ENCODE data around the gene SYP. TPM values are rescaled to one million over a fixed set of nuclear protein-coding genes. Genes with fewer than 3 reads are reported as not detected.

Gene SYP
- total RNA-seq, 4 donors from 2014 or later, result 2.9 to 10.5 (median 5.4) TPM

DNA sequence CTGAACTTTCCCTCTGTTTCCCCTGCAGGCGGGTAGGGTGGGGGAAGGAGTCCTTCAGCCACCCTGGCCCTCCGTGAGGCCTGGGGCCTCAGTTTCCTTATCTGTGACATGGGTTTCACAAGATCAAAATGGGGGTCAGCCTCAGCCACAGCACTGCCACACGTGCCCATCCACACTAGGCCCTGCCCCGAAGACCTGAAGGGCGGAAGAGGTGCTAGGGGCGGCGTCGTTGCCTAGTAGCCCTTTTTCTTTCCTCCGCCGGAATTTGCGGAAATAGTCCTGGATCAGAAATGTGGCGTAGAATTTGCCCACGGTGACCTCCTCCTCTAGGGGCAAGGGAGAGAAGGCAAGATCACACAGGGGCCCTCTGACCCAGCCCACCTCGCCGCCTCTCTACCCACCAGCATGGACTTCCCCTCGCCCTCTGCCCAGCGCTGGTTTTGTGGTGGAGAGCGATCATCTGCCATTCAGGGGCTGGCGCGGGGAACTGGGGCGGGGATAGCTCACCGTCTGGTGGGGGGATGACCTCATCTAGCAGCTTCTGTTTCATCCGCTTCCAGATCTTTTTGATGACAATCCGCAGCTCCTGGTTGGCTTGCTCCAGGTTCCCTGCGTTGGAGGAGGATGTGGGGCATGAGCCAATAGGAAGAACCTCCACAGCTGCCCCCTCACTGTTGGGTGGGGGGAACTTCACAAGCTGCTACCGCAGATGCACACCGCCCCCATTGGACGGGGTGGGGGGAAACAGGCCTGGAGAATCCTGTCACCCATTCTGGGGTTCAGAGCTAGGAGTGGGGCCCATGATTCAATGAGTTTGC, 9.7 kb upstream of the SYP start:
- Histone ChIP-seq H3K4me1 (no peaks in the 10 kb centered on the region), H3K27me3 (peaks cover 10% of the 10 kb centered on the region), H3K27ac (no peak overlapping the region), H3K9me3 (no peaks in the 10 kb centered on the region), H3K36me3 (no peaks in the 10 kb centered on the region), H3K4me3 (no peak overlapping the region)
- WGBS, 2 donors (ENCODE audit: low coverage in 1 of 2), result 59% methylated on average over 11 of the region's 28 CpGs; no CpG with 5 or more reads in 1 of the 2 donors
- no peak for ATAC-seq
- TF ChIP-seq, protein P1, sequence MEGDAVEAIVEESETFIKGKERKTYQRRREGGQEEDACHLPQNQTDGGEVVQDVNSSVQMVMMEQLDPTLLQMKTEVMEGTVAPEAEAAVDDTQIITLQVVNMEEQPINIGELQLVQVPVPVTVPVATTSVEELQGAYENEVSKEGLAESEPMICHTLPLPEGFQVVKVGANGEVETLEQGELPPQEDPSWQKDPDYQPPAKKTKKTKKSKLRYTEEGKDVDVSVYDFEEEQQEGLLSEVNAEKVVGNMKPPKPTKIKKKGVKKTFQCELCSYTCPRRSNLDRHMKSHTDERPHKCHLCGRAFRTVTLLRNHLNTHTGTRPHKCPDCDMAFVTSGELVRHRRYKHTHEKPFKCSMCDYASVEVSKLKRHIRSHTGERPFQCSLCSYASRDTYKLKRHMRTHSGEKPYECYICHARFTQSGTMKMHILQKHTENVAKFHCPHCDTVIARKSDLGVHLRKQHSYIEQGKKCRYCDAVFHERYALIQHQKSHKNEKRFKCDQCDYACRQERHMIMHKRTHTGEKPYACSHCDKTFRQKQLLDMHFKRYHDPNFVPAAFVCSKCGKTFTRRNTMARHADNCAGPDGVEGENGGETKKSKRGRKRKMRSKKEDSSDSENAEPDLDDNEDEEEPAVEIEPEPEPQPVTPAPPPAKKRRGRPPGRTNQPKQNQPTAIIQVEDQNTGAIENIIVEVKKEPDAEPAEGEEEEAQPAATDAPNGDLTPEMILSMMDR (IDR thresholded peaks at IDR 0.05), result no peak
- TF ChIP-seq EP300 (IDR thresholded peaks at IDR 0.05), result no peak
- no peak for TF ChIP-seq POLR2A (IDR thresholded peaks at IDR 0.05)
- TF ChIP-seq POLR2AphosphoS5 (IDR thresholded peaks at IDR 0.05), result no peak

DNA sequence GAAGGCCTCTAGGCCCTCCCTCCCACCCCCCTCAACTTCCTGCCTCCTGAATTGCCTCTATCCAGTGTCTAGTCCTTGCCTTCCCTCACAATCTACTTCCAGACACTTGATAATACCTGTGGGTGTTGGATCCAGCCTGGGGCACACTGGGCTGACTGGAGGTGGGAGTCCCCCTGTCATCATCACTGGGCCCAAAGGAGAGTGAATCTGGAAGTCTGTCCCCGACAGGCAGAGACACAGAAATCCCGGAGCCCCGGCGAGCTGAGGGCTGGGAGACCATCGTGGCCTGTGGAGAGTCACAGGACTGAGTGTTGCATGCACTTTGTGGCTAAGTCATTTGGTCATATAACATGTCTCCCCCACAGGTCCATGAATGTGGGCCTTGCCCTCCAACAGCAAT, 8.4 kb upstream of the SYP start:
- no peaks in the 10 kb centered on the region for H3K9me3 ChIP-seq

DNA sequence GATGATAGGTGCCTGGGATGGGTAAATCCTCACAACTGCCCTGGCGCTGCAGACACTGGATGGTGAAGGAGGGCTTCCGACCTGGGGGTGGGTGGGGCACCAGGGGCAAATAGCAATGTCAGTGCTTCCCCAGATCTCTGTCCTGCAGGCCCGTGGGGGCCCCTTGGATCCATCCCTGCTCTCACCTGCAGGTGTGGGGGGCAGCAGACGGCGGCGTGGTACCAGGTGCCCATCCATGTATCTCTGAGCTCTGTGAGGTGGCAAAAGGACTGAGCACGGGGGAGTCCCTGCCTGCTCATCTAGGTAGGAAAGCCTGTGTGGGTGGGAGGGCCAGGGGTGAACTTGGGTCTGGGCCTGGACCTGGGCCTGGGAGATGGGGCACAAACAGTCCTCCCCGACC, 6.5 kb upstream of the SYP start:
- ATAC-seq, result no peak
- H3K4me1 ChIP-seq, result no peaks in the 10 kb centered on the region
- WGBS, 2 donors (ENCODE audit: low coverage in 1 of 2), result no CpG with 5 or more reads among the region's 8 CpGs
- TF ChIP-seq, protein P1 (IDR thresholded peaks at IDR 0.05), result no peak
- TF ChIP-seq POLR2AphosphoS5 (IDR thresholded peaks at IDR 0.05), result no peak
- TF ChIP-seq POLR2A (IDR thresholded peaks at IDR 0.05), result no peak
- TF ChIP-seq EP300 (IDR thresholded peaks at IDR 0.05), result no peak
- H3K36me3 ChIP-seq, result no peaks in the 10 kb centered on the region
- H3K4me3 ChIP-seq, result no peak overlapping the region
- no peaks in the 10 kb centered on the region for H3K9me3 ChIP-seq
- no peak overlapping the region for H3K27ac ChIP-seq
- peaks cover 10% of the 10 kb centered on the region for H3K27me3 ChIP-seq

More for the DNA sequence above, 8.4 kb upstream of the SYP start:
- WGBS, 2 donors (ENCODE audit: low coverage in 1 of 2), result no CpG with 5 or more reads among the region's 5 CpGs
- H3K27me3 ChIP-seq, result peaks cover 10% of the 10 kb centered on the region
- no peak overlapping the region for H3K4me3 ChIP-seq
- no peak overlapping the region for H3K27ac ChIP-seq
- TF ChIP-seq EP300 (IDR thresholded peaks at IDR 0.05) (no peak), POLR2A (IDR thresholded peaks at IDR 0.05) (no peak), POLR2AphosphoS5 (IDR thresholded peaks at IDR 0.05) (no peak)
- TF ChIP-seq, protein P1 (IDR thresholded peaks at IDR 0.05), result no peak
- no peaks in the 10 kb centered on the region for H3K4me1 ChIP-seq
- H3K36me3 ChIP-seq, result no peaks in the 10 kb centered on the region
- ATAC-seq, result no peak

DNA sequence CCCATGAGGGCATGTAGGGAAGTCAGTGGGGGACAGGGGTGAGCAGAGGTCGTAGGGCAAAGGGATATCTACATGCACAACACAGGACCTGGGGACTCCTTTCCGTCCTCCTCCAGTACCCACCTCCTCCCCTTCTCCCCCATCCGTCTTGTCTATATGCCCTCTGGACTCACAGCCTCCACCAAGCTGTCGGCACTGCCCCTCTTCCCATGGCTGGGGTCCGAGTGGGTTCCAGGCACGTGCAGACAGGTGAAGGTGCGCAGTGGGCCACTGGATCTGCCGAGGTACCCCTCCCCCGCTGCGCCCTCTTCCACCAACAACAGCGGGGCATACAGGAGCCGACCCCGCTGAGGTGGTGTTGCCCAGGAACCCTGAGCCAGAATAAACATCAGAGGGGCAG, 5.5 kb upstream of the SYP start:
- no peak for ATAC-seq
- H3K4me1 ChIP-seq, result peaks cover 0 to 2% (median 0%) of the 10 kb centered on the region in 3 donors
- no peak overlapping the region for H3K27ac ChIP-seq
- H3K27me3 ChIP-seq, result peaks cover 10% of the 10 kb centered on the region
- H3K36me3 ChIP-seq, result no peaks in the 10 kb centered on the region
- H3K9me3 ChIP-seq, result no peaks in the 10 kb centered on the region
- no peak for TF ChIP-seq POLR2A (IDR thresholded peaks at IDR 0.05)
- TF ChIP-seq, protein P1 (IDR thresholded peaks at IDR 0.05), result no peak
- no peak for TF ChIP-seq POLR2AphosphoS5 (IDR thresholded peaks at IDR 0.05)
- TF ChIP-seq EP300 (IDR thresholded peaks at IDR 0.05), result no peak
- 84% methylated on average over 4 of the region's 13 CpGs; no CpG with 5 or more reads in 1 of the 2 donors for WGBS, 2 donors (ENCODE audit: low coverage in 1 of 2)
- no peak overlapping the region for H3K4me3 ChIP-seq

DNA sequence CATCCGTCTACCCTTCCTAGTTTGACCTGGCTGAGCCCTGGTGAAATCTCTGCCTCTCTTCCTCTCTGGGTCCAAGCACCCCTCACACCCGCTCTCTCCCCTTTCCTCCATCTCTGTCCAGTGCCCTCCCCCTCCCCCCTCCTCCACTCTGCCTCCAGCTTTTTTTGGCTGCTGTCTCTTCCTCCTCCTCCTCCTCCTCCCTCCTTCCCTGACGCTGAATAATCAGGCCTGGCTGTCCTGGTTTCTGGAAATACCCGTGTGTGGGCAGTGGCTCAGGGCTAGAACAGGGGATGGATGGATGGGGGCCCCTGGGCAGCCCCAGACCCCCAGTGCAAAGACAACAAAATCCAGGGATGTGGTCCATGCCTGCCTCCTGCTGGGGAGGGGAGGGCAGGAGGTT, 4.7 kb upstream of the SYP start:
- WGBS, 2 donors (ENCODE audit: low coverage in 1 of 2), result 63 to 71% methylated on average over 1 to 2 of the region's 4 CpGs
- ATAC-seq, result no peak
- no peak overlapping the region for H3K27ac ChIP-seq

More for the DNA sequence above, 4.7 kb upstream of the SYP start:
- H3K27me3 ChIP-seq, result peaks cover 6% of the 10 kb centered on the region
- no peak for TF ChIP-seq EP300 (IDR thresholded peaks at IDR 0.05)
- no peak for TF ChIP-seq POLR2AphosphoS5 (IDR thresholded peaks at IDR 0.05)
- TF ChIP-seq, protein P1 (IDR thresholded peaks at IDR 0.05), result no peak
- TF ChIP-seq POLR2A (IDR thresholded peaks at IDR 0.05), result no peak
- no peak overlapping the region for H3K4me3 ChIP-seq
- H3K4me1 ChIP-seq, result peaks cover 0 to 6% (median 0%) of the 10 kb centered on the region in 3 donors
- H3K9me3 ChIP-seq, result no peaks in the 10 kb centered on the region
- H3K36me3 ChIP-seq, result no peaks in the 10 kb centered on the region
